NCI-H1417 treated with DMSO at 0.1 percent for 48 hours (cell line): ENCODE measurements around the gene MIER2.

Experiments used
- DNase-seq: peaks from one replicate; lab custom pipeline; 2025; lab: John Stamatoyannopoulos, UW

The MIER2 gene

GRCh38 chr19:377801-378581 is 33.4 kb upstream of the MIER2 start:
- DNase-seq, result no peak

GRCh38 chr19:376111-376470 is 31.5 kb upstream of the MIER2 start:
- DNase-seq, result no peak

GRCh38 chr19:375395-376110 is 31.0 kb upstream of the MIER2 start:
- DNase-seq, result no peak

- DNase-seq, result no peak
These were observed 30.3 kb upstream of the MIER2 start for GRCh38 chr19:374886-375235.

- DNase-seq, result no peak
These were observed 29.7 kb upstream of the MIER2 start for GRCh38 chr19:374183-374885.

- no peak for DNase-seq
These were observed 29.0 kb upstream of the MIER2 start for GRCh38 chr19:373391-374182.

GRCh38 chr19:372306-372890 is 27.8 kb upstream of the MIER2 start:
- DNase-seq, result no peak

- peak; percentile 63 for DNase-seq
These were observed 27.0 kb upstream of the MIER2 start for GRCh38 chr19:371501-372168.

- DNase-seq, result no peak
These were observed 26.2 kb upstream of the MIER2 start for GRCh38 chr19:370641-371330.

GRCh38 chr19:369876-370275 is 25.3 kb upstream of the MIER2 start:
- no peak for DNase-seq

- DNase-seq, result no peak
These were observed 24.7 kb upstream of the MIER2 start for GRCh38 chr19:369256-369655.

- DNase-seq, result no peak
These were observed 24.0 kb upstream of the MIER2 start for GRCh38 chr19:368630-369024.

- DNase-seq, result no peak
These were observed 23.5 kb upstream of the MIER2 start for GRCh38 chr19:367963-368629.

GRCh38 chr19:367561-367960 is 23.0 kb upstream of the MIER2 start:
- DNase-seq, result no peak

GRCh38 chr19:366951-367350 is 22.4 kb upstream of the MIER2 start:
- no peak for DNase-seq

- DNase-seq, result no peak
These were observed 21.7 kb upstream of the MIER2 start for GRCh38 chr19:366205-366783.

GRCh38 chr19:364496-365287 is 20.1 kb upstream of the MIER2 start:
- no peak for DNase-seq

- no peak for DNase-seq
These were observed 18.1 kb upstream of the MIER2 start for GRCh38 chr19:362683-363082.

- no peak for DNase-seq
These were observed 17.6 kb upstream of the MIER2 start for GRCh38 chr19:362154-362553.
